CD4-positive, alpha-beta T cell (primary cell): ENCODE measurements around the gene HHEX. TPM values are rescaled to one million over a fixed set of nuclear protein-coding genes. Genes with fewer than 3 reads are reported as not detected.

Experiments
- ATAC-seq: fragments of 200-7000 bp; cut with Tn5 transposase; one replicate; pipeline ENCODE4 v1.10.0; 2022; ENCODE audit warnings: mild to moderate bottlenecking; ENCODE audit not compliant: poor library complexity
- CTCF ChIA-PET: fragments of 350-600 bp; sonication (Branson Sonifier 250); formaldehyde crosslinking; loops from one replicate; lab custom pipeline; 2021; ENCODE audit warnings: antibody characterized with exemption, inconsistent platforms; lab: Charles Lee
- POLR2A ChIA-PET: fragments of 350-600 bp; sonication (Branson Sonifier 250); formaldehyde crosslinking; loops from one replicate; lab custom pipeline; 2021; ENCODE audit warnings: antibody characterized with exemption, inconsistent platforms; lab: Charles Lee
- DNase-seq, 14 experiments: peaks; one replicate each; pipeline ENCODE4 v3.0.0-alpha.2; 2013 to 2020; ENCODE audit warnings: mixed read lengths in 2 of 14
- H3K27ac ChIP-seq, 2 donors: one replicate each; pipeline versions ENCODE4 v1.5.1 to v1.7.0; 2013; ENCODE audit warnings: low read length in 2 of 2, low read depth in 1 of 2, mild to moderate bottlenecking in 1 of 2
- H3K27me3 ChIP-seq, 2 experiments: 1 replicate in 1 of 2; 2 replicates in 1 of 2; pipeline versions ENCODE4 v1.6.1 to v1.7.0; 2013; ENCODE audit warnings: low read length in 2 of 2, control low read depth in 1 of 2, mild to moderate bottlenecking in 1 of 2, moderate library complexity in 1 of 2; ENCODE audit not compliant: insufficient read depth in 2 of 2, control insufficient read depth in 1 of 2
- H3K36me3 ChIP-seq: one replicate; pipeline ENCODE4 v1.6.1; 2013; ENCODE audit warnings: low read length, control low read depth; ENCODE audit not compliant: insufficient read depth
- H3K4me1 ChIP-seq: one replicate; pipeline ENCODE4 v1.6.1; 2013; ENCODE audit warnings: low read length, control low read depth; ENCODE audit not compliant: insufficient read depth
- H3K4me3 ChIP-seq: one replicate; pipeline ENCODE4 v1.5.1; 2013; ENCODE audit warnings: mild to moderate bottlenecking, low read length, moderate library complexity
- H3K9me3 ChIP-seq, 2 experiments: 1 replicate in 1 of 2; 2 replicates in 1 of 2; pipeline versions ENCODE4 v1.6.1 to v1.7.0; 2013; ENCODE audit warnings: low read length in 2 of 2, mild to moderate bottlenecking in 2 of 2, control low read depth in 1 of 2, moderate library complexity in 1 of 2; ENCODE audit not compliant: control insufficient read depth in 1 of 2, insufficient read depth in 1 of 2
- H3K27ac Mint-ChIP-seq: one replicate; pipeline ENCODE4 v1.8.0; 2020; ENCODE audit warnings: mixed read lengths
- H3K27me3 Mint-ChIP-seq: one replicate; pipeline ENCODE4 v1.8.0; 2021; ENCODE audit warnings: mixed read lengths
- H3K36me3 Mint-ChIP-seq: one replicate; pipeline ENCODE4 v1.8.0; 2021; ENCODE audit warnings: low read depth, mixed read lengths
- H3K4me1 Mint-ChIP-seq: one replicate; pipeline ENCODE4 v1.8.0; 2021; ENCODE audit warnings: low read depth, mixed read lengths
- H3K4me3 Mint-ChIP-seq: one replicate; pipeline ENCODE4 v1.8.0; 2020; ENCODE audit warnings: mild to moderate bottlenecking, mixed read lengths
- H3K9me3 Mint-ChIP-seq: one replicate; pipeline ENCODE4 v1.8.0; 2020; ENCODE audit warnings: mixed read lengths
- intact Hi-C, 2 experiments: fragments of 100-400 bp; cut with DNase I in 1 of 2; cut with micrococcal nuclease in 1 of 2; formaldehyde crosslinking; loops; one replicate each; pipeline versions ENCODE4 v1.15.1 to v1.9.0; 2023 to 2025; cut with DNase I, micrococcal nuclease
- total RNA-seq, 174 experiments: library from RNA in 2 of 174; stranded (reverse) in 2 of 174; gene quantifications; one replicate each; pipeline ENCODE4 v1.2.3 and lab custom pipeline; 2021 to 2026
- TF ChIP-seq, protein P1 (sequence below): fragments of 200-600 bp; IDR thresholded peaks from one replicate; pipeline ENCODE4 v1.8.0; 2022; ENCODE audit warnings: antibody characterized with exemption, mild to moderate bottlenecking

HHEX gene
- total RNA-seq, 2 experiments from 2014 or later = 0.96 to 1.0 TPM

DNA sequence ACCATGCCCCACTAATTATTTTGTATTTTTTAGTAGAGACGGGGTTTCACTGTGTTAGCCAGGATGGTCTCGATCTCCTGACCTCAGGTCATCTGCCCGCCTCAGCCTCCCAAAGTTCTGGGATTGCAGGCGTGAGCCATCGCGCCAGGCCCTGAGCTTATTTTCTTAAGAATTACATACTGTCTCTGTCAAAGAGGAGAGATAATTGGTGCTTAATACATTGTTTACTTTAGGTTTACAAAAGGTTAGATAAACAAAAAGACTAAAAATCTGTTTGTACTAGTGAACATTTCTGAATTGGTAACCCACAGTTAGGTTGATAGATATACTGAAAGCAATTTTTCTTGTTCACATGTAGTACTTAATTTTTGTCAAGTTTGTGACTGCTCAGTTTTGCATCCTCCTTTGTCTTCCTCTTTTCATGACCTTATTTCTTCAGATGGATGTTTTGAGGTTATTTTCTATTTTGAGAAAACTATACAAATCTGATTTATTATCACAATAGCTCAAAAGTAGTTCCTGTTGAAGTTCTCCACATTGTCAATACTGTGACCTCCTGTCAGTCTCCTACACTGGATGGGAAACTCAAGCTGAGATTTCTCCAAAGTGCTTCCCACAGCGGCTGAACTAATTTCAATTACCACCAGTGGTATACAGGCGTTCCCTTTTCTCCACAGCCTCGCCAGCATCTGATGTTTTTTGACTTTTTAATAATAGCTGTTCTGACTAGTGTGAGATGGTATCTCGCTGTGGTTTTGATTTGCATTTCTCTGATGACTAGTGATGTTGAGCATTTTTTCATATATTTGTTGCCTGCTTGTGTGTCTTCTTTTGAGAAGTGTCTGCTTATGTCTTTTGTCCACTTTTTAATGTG lies 22.5 kb downstream of the HHEX start:
- H3K9me3 ChIP-seq = peaks cover 0 to 10% of the 10 kb centered on the region in 2 experiments
- no peak overlapping the region for H3K4me3 ChIP-seq
- DNase-seq = no peak
- CTCF ChIA-PET = no interaction called here
- peaks cover 24% of the 10 kb centered on the region for H3K27me3 Mint-ChIP-seq
- H3K4me1 Mint-ChIP-seq = no peaks in the 10 kb centered on the region
- H3K27ac Mint-ChIP-seq = no peak overlapping the region
- peaks cover 0 to 3% of the 10 kb centered on the region in 2 experiments for H3K27me3 ChIP-seq
- no peak overlapping the region for H3K4me3 Mint-ChIP-seq
- no peaks in the 10 kb centered on the region for H3K36me3 ChIP-seq
- H3K4me1 ChIP-seq = no peaks in the 10 kb centered on the region
- no peak overlapping the region for H3K27ac ChIP-seq
- TF ChIP-seq, protein P1, sequence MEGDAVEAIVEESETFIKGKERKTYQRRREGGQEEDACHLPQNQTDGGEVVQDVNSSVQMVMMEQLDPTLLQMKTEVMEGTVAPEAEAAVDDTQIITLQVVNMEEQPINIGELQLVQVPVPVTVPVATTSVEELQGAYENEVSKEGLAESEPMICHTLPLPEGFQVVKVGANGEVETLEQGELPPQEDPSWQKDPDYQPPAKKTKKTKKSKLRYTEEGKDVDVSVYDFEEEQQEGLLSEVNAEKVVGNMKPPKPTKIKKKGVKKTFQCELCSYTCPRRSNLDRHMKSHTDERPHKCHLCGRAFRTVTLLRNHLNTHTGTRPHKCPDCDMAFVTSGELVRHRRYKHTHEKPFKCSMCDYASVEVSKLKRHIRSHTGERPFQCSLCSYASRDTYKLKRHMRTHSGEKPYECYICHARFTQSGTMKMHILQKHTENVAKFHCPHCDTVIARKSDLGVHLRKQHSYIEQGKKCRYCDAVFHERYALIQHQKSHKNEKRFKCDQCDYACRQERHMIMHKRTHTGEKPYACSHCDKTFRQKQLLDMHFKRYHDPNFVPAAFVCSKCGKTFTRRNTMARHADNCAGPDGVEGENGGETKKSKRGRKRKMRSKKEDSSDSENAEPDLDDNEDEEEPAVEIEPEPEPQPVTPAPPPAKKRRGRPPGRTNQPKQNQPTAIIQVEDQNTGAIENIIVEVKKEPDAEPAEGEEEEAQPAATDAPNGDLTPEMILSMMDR = no peak
- intact Hi-C loops = no loop called here
- no peak for ATAC-seq
- POLR2A ChIA-PET = no interaction called here
- no peaks in the 10 kb centered on the region for H3K9me3 Mint-ChIP-seq
- H3K36me3 Mint-ChIP-seq = no peaks in the 10 kb centered on the region

DNA sequence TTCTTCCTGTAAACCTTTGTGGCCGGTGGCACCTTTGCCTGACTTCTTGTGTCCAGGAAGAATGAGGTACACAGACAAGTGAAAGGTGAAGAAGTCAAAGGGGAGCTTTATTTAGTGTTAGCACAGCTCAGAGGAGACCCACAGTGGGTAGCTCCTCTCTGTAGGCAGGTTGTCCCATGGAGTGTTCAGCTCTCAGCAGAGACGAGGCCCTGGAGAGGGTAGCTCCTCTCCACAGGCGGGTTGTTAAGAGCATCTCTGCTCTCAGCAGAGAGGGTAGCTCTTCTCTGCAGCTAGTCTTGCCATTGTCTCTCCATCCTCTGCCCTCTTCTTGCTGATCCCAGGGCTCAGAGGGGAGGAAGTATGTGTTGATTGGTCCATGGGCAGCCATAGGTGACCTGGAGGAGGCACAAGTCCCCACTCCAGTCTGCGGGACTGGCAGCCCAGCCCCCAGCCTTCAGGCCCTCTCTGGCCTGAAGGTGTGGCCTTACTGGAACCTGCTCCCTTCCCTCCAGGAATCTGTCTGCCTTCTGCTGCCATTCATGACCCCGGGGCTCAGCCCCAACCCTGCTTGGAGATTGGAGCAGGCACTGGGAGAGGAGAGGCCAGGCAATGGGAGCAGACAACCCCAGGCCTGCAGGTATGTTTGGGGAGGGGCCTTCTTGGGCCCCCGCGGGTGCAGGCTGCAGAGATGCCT lies 24.5 kb downstream of the HHEX start:
- Histone ChIP-seq H3K27me3 (peaks cover 0 to 7% of the 10 kb centered on the region in 2 experiments), H3K9me3 (peaks cover 0 to 10% of the 10 kb centered on the region in 2 experiments), H3K27ac (no peak overlapping the region), H3K4me1 (no peaks in the 10 kb centered on the region), H3K36me3 (no peaks in the 10 kb centered on the region), H3K4me3 (no peak overlapping the region)
- H3K4me3 Mint-ChIP-seq = no peak overlapping the region
- DNase-seq (no peak), ATAC-seq (no peak)
- TF ChIP-seq, protein P1 = no peak
- CTCF ChIA-PET = no interaction called here
- no peaks in the 10 kb centered on the region for H3K9me3 Mint-ChIP-seq
- intact Hi-C loops = no loop called here
- no peaks in the 10 kb centered on the region for H3K36me3 Mint-ChIP-seq
- POLR2A ChIA-PET = no interaction called here
- H3K27me3 Mint-ChIP-seq = peaks cover 22% of the 10 kb centered on the region
- no peaks in the 10 kb centered on the region for H3K4me1 Mint-ChIP-seq
- no peak overlapping the region for H3K27ac Mint-ChIP-seq

DNA sequence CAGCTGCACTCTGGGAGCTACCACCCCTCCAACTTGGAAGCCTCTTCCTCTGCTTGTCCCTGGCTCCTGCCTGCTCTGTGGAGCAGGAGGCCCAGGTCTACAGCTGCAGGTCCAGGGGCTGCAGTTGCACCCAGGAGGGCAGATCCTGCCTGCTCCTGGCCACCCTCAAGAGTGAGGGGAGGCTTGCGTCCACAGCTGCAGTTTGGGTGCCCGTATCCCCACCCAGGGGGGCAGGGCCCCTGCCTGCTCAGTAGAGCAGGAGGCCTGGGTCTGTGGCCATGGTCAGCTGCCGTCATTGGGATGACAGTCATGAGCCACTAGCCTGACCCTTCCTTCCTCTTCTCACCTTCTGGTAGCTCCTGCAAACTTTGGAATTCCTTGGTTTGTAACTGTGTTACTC lies 25.1 kb downstream of the HHEX start:
- Histone ChIP-seq H3K27me3 (peaks cover 0 to 8% of the 10 kb centered on the region in 2 experiments), H3K4me3 (no peak overlapping the region), H3K27ac (no peak overlapping the region), H3K36me3 (no peaks in the 10 kb centered on the region), H3K4me1 (no peaks in the 10 kb centered on the region), H3K9me3 (peaks cover 0 to 10% of the 10 kb centered on the region in 2 experiments)
- Mint-ChIP-seq H3K4me3 (no peak overlapping the region), H3K9me3 (no peaks in the 10 kb centered on the region), H3K36me3 (no peaks in the 10 kb centered on the region), H3K27ac (no peak overlapping the region), H3K4me1 (no peaks in the 10 kb centered on the region), H3K27me3 (peaks cover 20% of the 10 kb centered on the region)
- TF ChIP-seq, protein P1 = no peak
- ChIA-PET CTCF (interaction anchor here (0.6 kb wide), 1 partner anchor 14 kb away, joined by 3 read pairs; no protein-coding TSS in a partner anchor), POLR2A (no interaction called here)
- DNase-seq (no peak), ATAC-seq (no peak)
- intact Hi-C loops = no loop called here
